K562 (cell line): ENCODE measurements around the gene ENG. TPM values are rescaled to one million over a fixed set of nuclear protein-coding genes. Genes with fewer than 3 reads are reported as not detected.

Source experiments
- ATF1 ChIP-seq, 2 experiments: fragments of 450-650 bp in 1 of 2; IDR thresholded peaks; 2 replicates each; pipeline ENCODE4 v1.6.1; 2016; ENCODE audit warnings: missing compliant biosample characterization in 1 of 2, missing genetic modification characterization in 1 of 2
- BMI1 ChIP-seq: fragments of 150-350 bp; IDR thresholded peaks from 2 replicates; pipeline ENCODE4 v1.6.1; 2014; ENCODE audit warnings: low read length
- C11orf30 ChIP-seq: fragments of 450-650 bp; IDR thresholded peaks from 2 replicates; pipeline ENCODE4 v1.6.1; 2016; ENCODE audit warnings: low read depth, mild to moderate bottlenecking
- CCNT2 ChIP-seq: IDR thresholded peaks from 2 replicates; pipeline ENCODE4 v1.6.1; 2011; ENCODE audit warnings: borderline replicate concordance, low read depth, mild to moderate bottlenecking, moderate library complexity, mixed read lengths, low read length; ENCODE audit not compliant: insufficient read length; ENCODE audit errors: extremely low read depth
- ELK1 ChIP-seq: sonication (generic); formaldehyde crosslinking; IDR thresholded peaks from 2 replicates; pipeline ENCODE4 v1.8.1; 2022; ENCODE audit warnings: missing genetic modification reagents
- ETS1 ChIP-seq: conservative IDR thresholded peaks from 2 replicates; pipeline ENCODE4 v1.6.1; 2011; ENCODE audit warnings: low read depth, mild to moderate bottlenecking, low read length; ENCODE audit not compliant: control insufficient read depth
- GATA2 ChIP-seq: sonication (generic); formaldehyde crosslinking; IDR thresholded peaks from 2 replicates; pipeline ENCODE4 v1.4.0; 2020; ENCODE audit warnings: mild to moderate bottlenecking, missing genetic modification reagents
- HDAC8 ChIP-seq: fragments of 450-650 bp; IDR thresholded peaks from 2 replicates; pipeline ENCODE4 v1.6.1; 2016; ENCODE audit warnings: mild to moderate bottlenecking, missing genetic modification characterization, moderate library complexity, missing compliant biosample characterization
- NFYB ChIP-seq: IDR thresholded peaks from 2 replicates; pipeline ENCODE4 v1.6.1; 2011; ENCODE audit warnings: mild to moderate bottlenecking, moderate library complexity; ENCODE audit not compliant: insufficient read length; ENCODE audit errors: extremely low read depth
- NR2C1 ChIP-seq, 2 experiments: fragments of 450-650 bp; IDR thresholded peaks; 2 replicates each; pipeline ENCODE4 v1.6.1; 2017; ENCODE audit warnings: mild to moderate bottlenecking in 2 of 2, antibody characterized with exemption in 1 of 2, inconsistent platforms in 1 of 2, missing compliant biosample characterization in 1 of 2, missing genetic modification characterization in 1 of 2
- SIRT6 ChIP-seq: IDR thresholded peaks from one replicate; pipeline ENCODE4 v1.6.1; 2012; ENCODE audit warnings: low read depth, mild to moderate bottlenecking, control low read depth, inconsistent platforms, low read length, moderate library complexity
- SOX6 ChIP-seq: fragments of 450-650 bp; IDR thresholded peaks from 2 replicates; pipeline ENCODE4 v1.6.1; 2014; ENCODE audit warnings: mild to moderate bottlenecking
- TOE1 ChIP-seq, 2 experiments: fragments of 450-650 bp in 1 of 2; sonication (generic) in 1 of 2; formaldehyde crosslinking in 1 of 2; IDR thresholded peaks; 2 replicates each; pipeline versions ENCODE4 v1.7.1 to v1.8.0; 2016 to 2022; ENCODE audit warnings: borderline replicate concordance in 2 of 2, mild to moderate bottlenecking in 2 of 2, antibody characterized with exemption in 1 of 2, inconsistent platforms in 1 of 2, low read depth in 1 of 2, missing genetic modification reagents in 1 of 2, moderate library complexity in 1 of 2
- VEZF1 ChIP-seq: fragments of 200-800 bp; sonication (Bioruptor generic); IDR thresholded peaks from 2 replicates; pipeline ENCODE4 v1.6.1; 2017; ENCODE audit warnings: missing genetic modification characterization, missing compliant biosample characterization
- ZBTB11 ChIP-seq, 3 experiments: fragments of 200-800 bp in 1 of 3; fragments of 250-450 bp in 1 of 3; fragments of 450-650 bp in 1 of 3; sonication (Bioruptor Pico) in 1 of 3; sonication (Bioruptor generic) in 1 of 3; formaldehyde crosslinking in 1 of 3; IDR thresholded peaks; 2 replicates each; pipeline versions ENCODE4 v1.6.1 to v1.8.0; 2016 to 2022; ENCODE audit warnings: mild to moderate bottlenecking in 2 of 3, missing genetic modification characterization in 2 of 3, missing compliant biosample characterization in 1 of 3, moderate library complexity in 1 of 3
- ZNF3 ChIP-seq: fragments of 250-450 bp; sonication (Bioruptor Pico); IDR thresholded peaks from 2 replicates; pipeline ENCODE4 v1.5.0; 2021; ENCODE audit warnings: mild to moderate bottlenecking, moderate library complexity
- ZNF717 ChIP-seq: fragments of 250-450 bp; sonication (Bioruptor Pico); IDR thresholded peaks from 2 replicates; pipeline ENCODE4 v1.5.0; 2021
- ZNF764 ChIP-seq: fragments of 250-450 bp; sonication (Bioruptor Pico); IDR thresholded peaks from 2 replicates; pipeline ENCODE4 v1.4.0; 2020; ENCODE audit warnings: low read depth, mild to moderate bottlenecking, moderate library complexity
- polyA plus RNA-seq, 8 experiments: library from polyadenylated mRNA; depleted of rRNA in 4 of 8; stranded (reverse) in 5 of 8; unstranded in 3 of 8; fragments of >200 nt; fragmentation: Nextera tagmentation in 2 of 8; fragmentation: Illumina TruSeq in 1 of 8; extraction: Ambion mirVana in 2 of 8; extraction: Trizol in 1 of 8; gene quantifications; 2 replicates each; pipeline versions ENCODE4 v1.2.1 to v1.2.3, GENCODE V29; 2011 to 2014; ENCODE audit warnings: inconsistent platforms in 1 of 8, missing spikeins in 1 of 8
- total RNA-seq, 7 experiments: library from RNA; depleted of rRNA in 6 of 7; stranded (reverse); fragments of >200 nt in 6 of 7; fragmentation: Illumina TruSeq in 2 of 7; extraction: Trizol in 2 of 7; gene quantifications; 2 replicates each; pipeline versions ENCODE4 v1.2.1 to v1.2.3, GENCODE V29; 2011 to 2021; ENCODE audit warnings: low replicate concordance in 1 of 7

Gene ENG
- total and polyA plus RNA-seq, 9 of the 15 experiments (the other 6 are each of a cell fraction or from before 2014, with no cell fraction given), result 0.04 to 0.40 (median 0.14) TPM; not detected in 1

GRCh38 chr9:127828262-127829031 lies 26.0 kb downstream of the ENG start (continued):
- TF ChIP-seq CCNT2 (peak; percentile 75), GATA2 (CRISPR knock-in tag) (no peak), BMI1 (no peak), ZNF717 (CRISPR knock-in tag) (no peak), VEZF1 (CRISPR knock-in tag) (peak; percentile 80), HDAC8 (no peak), ELK1 (no peak), SOX6 (peak; percentile 23; the same call in 1 of the 2 replicates), ZNF3 (CRISPR knock-in tag) (no peak), ZNF764 (CRISPR knock-in tag) (no peak), ZBTB11 (CRISPR knock-in tag; IDR thresholded peaks at IDR 0.05) (0 out of 6 replicates have a peak, but pooled peaks of 1 of the 3 experiments have one; percentile 46), SIRT6 (no peak), NR2C1 (IDR thresholded peaks at IDR 0.05) (no peak), NR2C1 (tag; IDR thresholded peaks at IDR 0.05) (no peak), TOE1 (IDR thresholded peaks at IDR 0.05; ENCODE audit: borderline replicate concordance) (peak; percentile 51; the same call in 1 of the 2 replicates), TOE1 (CRISPR knock-in tag; IDR thresholded peaks at IDR 0.05; ENCODE audit: borderline replicate concordance, low read depth) (no peak), ATF1 (CRISPR knock-in tag; IDR thresholded peaks at IDR 0.05) (no peak), ATF1 (tag; IDR thresholded peaks at IDR 0.05) (peak; percentile 40; the same call in 1 of the 2 replicates), C11orf30 (no peak), NFYB (no peak), ETS1 (0 out of 2 replicates have a peak, but pooled peaks have one; percentile 59)
